Suprapubic skin (tissue), 4 donors: ENCODE measurements around the gene SCRN2. TPM values are rescaled to one million over a fixed set of nuclear protein-coding genes. Genes with fewer than 3 reads are reported as not detected.

Experiments
- DNase-seq, 2 donors: peaks; one replicate each; pipeline ENCODE4 v3.0.0-alpha.2; 2019; ENCODE audit warnings: low spot score in 2 of 2
- H3K27ac ChIP-seq: fragments of 200-600 bp; sonication (generic); one replicate; pipeline ENCODE4 v1.5.1; 2019
- H3K27me3 ChIP-seq: fragments of 200-600 bp; sonication (generic); one replicate; pipeline ENCODE4 v1.5.1; 2019
- H3K36me3 ChIP-seq: fragments of 200-600 bp; sonication (generic); one replicate; pipeline ENCODE4 v1.5.1; 2019
- H3K4me1 ChIP-seq: fragments of 200-600 bp; sonication (generic); one replicate; pipeline ENCODE4 v1.5.1; 2019
- H3K4me3 ChIP-seq: fragments of 200-600 bp; sonication (generic); one replicate; pipeline ENCODE4 v1.5.1; 2019; ENCODE audit warnings: mild to moderate bottlenecking
- H3K9me3 ChIP-seq: fragments of 200-600 bp; sonication (generic); one replicate; pipeline ENCODE4 v1.5.1; 2019
- CTCF ChIP-seq, 2 donors: fragments of 200-600 bp in 1 of 2; fragments of 450-650 bp in 1 of 2; sonication (generic) in 1 of 2; IDR thresholded peaks; one replicate each; pipeline ENCODE4 v1.5.1; 2016 to 2019; ENCODE audit warnings: antibody characterized with exemption in 2 of 2, mild to moderate bottlenecking in 1 of 2, moderate library complexity in 1 of 2
- EP300 ChIP-seq: sonication (generic); formaldehyde crosslinking; IDR thresholded peaks from one replicate; pipeline ENCODE4 v1.6.1; 2017; ENCODE audit warnings: antibody characterized with exemption
- POLR2A ChIP-seq, 2 donors: fragments of 450-650 bp; IDR thresholded peaks; one replicate each; pipeline ENCODE4 v1.6.1; 2017; ENCODE audit warnings: antibody characterized with exemption in 2 of 2, mild to moderate bottlenecking in 2 of 2, moderate library complexity in 2 of 2
- POLR2AphosphoS5 ChIP-seq, 3 donors: sonication (generic); formaldehyde crosslinking; IDR thresholded peaks; one replicate each; pipeline ENCODE4 v1.6.1; 2017; ENCODE audit warnings: antibody characterized with exemption in 3 of 3
- WGBS: methylation state at CpG from one replicate; pipeline ENCODE4 v1.1.5; 2018; 5-methylcytosine and 5-hydroxymethylcytosine counted together
- total RNA-seq, 4 donors: library from RNA; depleted of rRNA; stranded (reverse); fragments of >200 nt; gene quantifications; one replicate each; pipeline ENCODE4 v1.1.0, GENCODE V29; 2016

Gene SCRN2
- total RNA-seq, 4 donors from 2014 or later = 22.3 to 46.4 (median 34.7) TPM

DNA sequence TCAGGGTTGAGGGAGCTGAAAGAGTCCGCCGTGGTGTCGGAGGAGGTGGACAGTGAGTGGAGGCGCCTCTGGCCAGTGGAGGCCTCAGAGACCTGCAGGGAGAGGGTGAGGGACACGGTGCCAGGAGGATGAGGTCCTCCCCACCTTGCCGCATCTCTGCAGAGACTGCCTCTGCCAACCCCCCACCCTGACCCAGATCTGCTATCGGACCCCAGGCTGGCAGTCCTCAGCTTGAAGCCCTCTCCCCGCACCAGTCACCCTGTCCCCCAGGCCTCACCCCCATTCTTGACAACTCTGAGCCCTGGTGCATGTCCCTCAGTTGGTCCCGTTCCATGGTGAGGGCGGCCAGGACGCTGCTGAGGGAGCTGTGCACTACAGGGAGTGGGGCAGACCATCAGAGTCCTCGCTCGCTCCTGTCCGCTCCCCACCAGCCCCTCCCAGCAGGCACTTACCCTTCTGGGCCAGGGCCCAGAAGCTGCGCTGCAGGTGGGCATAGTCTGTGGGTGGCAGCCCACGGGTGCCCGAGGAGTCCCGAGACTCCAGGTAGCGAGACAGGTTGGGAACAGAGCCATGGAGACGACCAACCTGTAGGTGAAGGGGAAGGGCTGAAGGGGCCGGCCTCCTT, 24.9 kb downstream of the SCRN2 start:
- DNase-seq = peak in 1 of 2 donors; percentile 61
- TF ChIP-seq EP300 (no peak), POLR2AphosphoS5 (IDR thresholded peaks at IDR 0.05) (no peak), POLR2A (IDR thresholded peaks at IDR 0.05) (no peak), CTCF (IDR thresholded peaks at IDR 0.05) (no peak)
- Histone ChIP-seq H3K4me1 (peaks cover 13% of the 10 kb centered on the region), H3K4me3 (no peak overlapping the region), H3K36me3 (peaks cover 54% of the 10 kb centered on the region), H3K27ac (no peak overlapping the region), H3K27me3 (no peaks in the 10 kb centered on the region), H3K9me3 (no peaks in the 10 kb centered on the region)
- 92% methylated on average over 14 of the region's 21 CpGs for WGBS

DNA sequence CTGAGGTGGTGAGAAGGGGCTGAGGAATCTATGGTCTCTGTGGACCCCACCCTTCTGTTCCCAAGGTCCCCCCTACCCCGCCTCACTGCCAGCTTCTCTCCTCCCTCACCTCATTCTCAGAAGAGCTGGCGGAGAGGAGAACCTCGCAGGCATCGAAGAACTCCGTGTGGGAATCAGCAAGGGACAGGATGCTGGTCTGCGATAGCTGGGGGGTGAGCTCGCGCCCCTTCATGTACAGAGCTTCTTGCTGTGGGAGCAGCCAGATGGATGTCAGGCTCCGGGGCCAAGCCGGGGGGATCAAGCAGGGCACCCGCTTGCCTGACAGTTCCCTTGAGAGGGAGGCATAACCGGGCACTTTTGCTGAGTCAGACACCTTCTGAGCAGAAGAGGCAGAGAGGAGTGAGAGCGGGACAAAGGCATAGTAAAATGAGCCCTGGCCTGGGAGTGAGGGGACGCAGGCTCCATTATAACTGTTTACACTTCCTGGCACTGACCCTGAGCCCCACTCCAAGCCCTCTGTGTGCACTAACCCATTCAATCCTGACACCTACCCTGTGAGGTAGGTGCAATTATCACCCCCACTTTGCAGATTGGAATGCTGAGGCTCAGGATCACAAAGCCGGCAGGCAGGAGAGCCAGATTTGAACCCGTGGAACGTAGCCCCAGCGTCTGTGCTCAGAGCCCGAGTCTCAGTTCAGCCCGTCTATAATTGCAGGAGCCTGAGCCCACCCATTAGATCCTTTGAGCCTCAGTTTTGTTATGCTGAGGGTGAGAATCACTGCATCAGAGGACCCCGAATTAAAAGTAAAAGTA, 25.8 kb downstream of the SCRN2 start:
- 95% methylated on average over 21 of the region's 21 CpGs for WGBS

DNA sequence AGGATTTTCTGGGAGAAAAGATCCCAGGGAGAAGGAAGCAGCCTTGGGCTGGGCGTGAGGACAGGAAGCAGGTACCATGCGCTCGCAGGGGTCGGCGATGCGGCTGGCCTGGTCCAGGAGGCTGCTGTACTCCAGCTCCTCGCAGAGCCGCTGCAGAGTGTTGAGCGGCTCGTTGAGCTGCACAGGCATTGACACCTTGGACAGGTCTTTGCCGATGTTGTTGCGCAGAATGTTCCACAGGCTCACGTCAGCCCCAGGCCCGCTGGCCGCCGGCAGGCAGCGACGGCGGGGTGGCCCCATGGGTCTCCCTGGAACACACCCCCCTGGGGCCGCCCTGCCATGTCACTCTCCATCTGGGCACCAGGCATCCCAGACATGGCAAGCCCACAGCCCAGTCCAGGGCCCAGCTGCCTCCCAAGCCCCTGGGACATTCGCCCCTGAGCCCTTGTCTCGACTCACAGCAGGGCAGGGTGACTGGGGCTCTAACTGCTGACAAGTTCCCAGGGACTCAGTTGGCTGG, 27.5 kb downstream of the SCRN2 start:
- peak; percentile 57 to 60 for DNase-seq
- no peak overlapping the region for H3K4me3 ChIP-seq
- 89% methylated on average over 7 of the region's 22 CpGs for WGBS
- H3K9me3 ChIP-seq = no peaks in the 10 kb centered on the region
- H3K27ac ChIP-seq = no peak overlapping the region
- H3K36me3 ChIP-seq = peaks cover 67% of the 10 kb centered on the region
- H3K27me3 ChIP-seq = no peaks in the 10 kb centered on the region
- peaks cover 24% of the 10 kb centered on the region for H3K4me1 ChIP-seq
- TF ChIP-seq EP300 (no peak), POLR2AphosphoS5 (IDR thresholded peaks at IDR 0.05) (no peak), POLR2A (IDR thresholded peaks at IDR 0.05) (no peak), CTCF (IDR thresholded peaks at IDR 0.05) (no peak)

More for the DNA sequence above, 25.8 kb downstream of the SCRN2 start:
- Histone ChIP-seq H3K9me3 (no peaks in the 10 kb centered on the region), H3K36me3 (peaks cover 57% of the 10 kb centered on the region), H3K4me1 (peaks cover 15% of the 10 kb centered on the region), H3K27ac (no peak overlapping the region), H3K27me3 (no peaks in the 10 kb centered on the region), H3K4me3 (no peak overlapping the region)
- TF ChIP-seq EP300 (no peak), POLR2A (IDR thresholded peaks at IDR 0.05) (no peak), CTCF (IDR thresholded peaks at IDR 0.05) (no peak), POLR2AphosphoS5 (IDR thresholded peaks at IDR 0.05) (no peak)
- peak in 1 of 2 donors; percentile 35 for DNase-seq

DNA sequence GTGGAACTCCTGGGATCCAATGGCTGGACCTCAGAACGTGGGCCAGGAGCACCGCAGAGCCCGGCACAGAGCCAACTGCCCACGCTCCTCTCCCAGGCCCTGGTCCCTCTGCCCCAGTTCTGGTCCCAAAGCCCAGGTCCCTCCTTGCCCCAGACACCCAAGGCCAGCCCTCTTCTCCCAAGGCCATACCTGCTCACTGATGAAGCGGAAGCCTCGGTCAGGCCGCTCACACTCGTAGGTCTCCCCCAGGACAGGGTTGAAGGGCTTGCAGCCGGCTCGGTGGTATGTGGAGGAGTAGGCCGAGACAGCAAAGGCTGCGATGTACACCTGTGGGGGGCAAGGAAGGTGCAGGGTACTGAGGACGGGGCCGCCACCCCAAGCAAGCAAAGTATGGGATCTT, 28.0 kb downstream of the SCRN2 start:
- H3K27ac ChIP-seq = no peak overlapping the region

GRCh38 chr17:47812146-47812920, 28.7 kb downstream of the SCRN2 start:
- Histone ChIP-seq H3K27me3 (no peaks in the 10 kb centered on the region), H3K4me3 (no peak overlapping the region), H3K36me3 (peaks cover 67% of the 10 kb centered on the region), H3K27ac (no peak overlapping the region), H3K4me1 (peaks cover 24% of the 10 kb centered on the region), H3K9me3 (no peaks in the 10 kb centered on the region)
- 79% methylated on average over 18 of the region's 18 CpGs for WGBS
- TF ChIP-seq POLR2A (IDR thresholded peaks at IDR 0.05) (no peak), CTCF (IDR thresholded peaks at IDR 0.05) (no peak), EP300 (no peak), POLR2AphosphoS5 (IDR thresholded peaks at IDR 0.05) (no peak)
- peak; percentile 44 to 57 for DNase-seq

More for the DNA sequence above, 28.0 kb downstream of the SCRN2 start:
- Histone ChIP-seq H3K36me3 (peaks cover 67% of the 10 kb centered on the region), H3K9me3 (no peaks in the 10 kb centered on the region), H3K4me3 (no peak overlapping the region), H3K4me1 (peaks cover 24% of the 10 kb centered on the region), H3K27me3 (no peaks in the 10 kb centered on the region)
- TF ChIP-seq POLR2AphosphoS5 (IDR thresholded peaks at IDR 0.05) = no peak
- TF ChIP-seq POLR2A (IDR thresholded peaks at IDR 0.05) = no peak
- 92% methylated on average over 10 of the region's 14 CpGs for WGBS
- peak; percentile 55 to 71 for DNase-seq
